K562 (cell line): ENCODE results near the gene RPP21.

ENCODE experiments used
- CREB1 ChIP-seq, 2 experiments: sonication (generic) in 1 of 2; formaldehyde crosslinking in 1 of 2; IDR thresholded peaks; 2 replicates each; pipeline versions ENCODE4 v1.6.1 to v1.8.0; 2012 to 2022; ENCODE audit warnings: inconsistent platforms in 1 of 2, mild to moderate bottlenecking in 1 of 2, missing genetic modification reagents in 1 of 2, moderate library complexity in 1 of 2
- MTA1 ChIP-seq: fragments of 450-650 bp; IDR thresholded peaks from 2 replicates; pipeline ENCODE4 v1.6.1; 2017; ENCODE audit warnings: borderline replicate concordance
- MXD1 ChIP-seq: fragments of 250-450 bp; sonication (Bioruptor Pico); IDR thresholded peaks from 2 replicates; pipeline ENCODE4 v1.8.0; 2021; ENCODE audit warnings: borderline replicate concordance, mild to moderate bottlenecking, moderate library complexity; ENCODE audit not compliant: poor library complexity, severe bottlenecking
- NUFIP1 ChIP-seq: fragments of 450-650 bp; IDR thresholded peaks from 2 replicates; pipeline ENCODE4 v1.6.1; 2018; ENCODE audit not compliant: partially characterized antibody
- POLR2A ChIP-seq: fragments of 450-650 bp; conservative IDR thresholded peaks from 2 replicates; pipeline ENCODE4 v1.6.1; 2016
- SMARCC2 ChIP-seq: fragments of 450-650 bp; IDR thresholded peaks from 2 replicates; pipeline ENCODE4 v1.6.1; 2017; ENCODE audit warnings: antibody characterized with exemption, moderate library complexity, mild to moderate bottlenecking, low read depth
- U2AF1 ChIP-seq: fragments of 200-400 bp; formaldehyde crosslinking; optimal IDR thresholded peaks from 2 replicates; pipeline ENCODE3; 2017; ENCODE audit warnings: mild to moderate bottlenecking, low read depth, low read length, moderate library complexity
- ZNF324 ChIP-seq: fragments of 250-450 bp; sonication (Bioruptor Pico); IDR thresholded peaks from 2 replicates; pipeline ENCODE4 v1.4.0; 2020; ENCODE audit warnings: mild to moderate bottlenecking
- TF ChIP-seq, protein P1 (sequence below), 3 experiments: IDR thresholded peaks in 2 of 3; conservative IDR thresholded peaks in 1 of 3; 2 replicates each; pipeline ENCODE4 v1.5.1; 2011 to 2012; ENCODE audit warnings: low read length in 3 of 3, mild to moderate bottlenecking in 3 of 3, control low read depth in 2 of 3, improper control_type of control experiment in 1 of 3, inconsistent platforms in 1 of 3, low read depth in 1 of 3, mixed read lengths in 1 of 3, moderate library complexity in 1 of 3; ENCODE audit not compliant: insufficient read depth in 2 of 3
- TF ChIP-seq, protein P2 (sequence below): fragments of 450-650 bp; formaldehyde crosslinking; IDR thresholded peaks from 2 replicates; pipeline ENCODE4 v1.4.0; 2022; ENCODE audit warnings: mild to moderate bottlenecking, moderate library complexity

GRCh38 chr6:30363459-30363858 lies 18.5 kb downstream of the RPP21 start:
- no peak for TF ChIP-seq ZNF324 (CRISPR knock-in tag)
- TF ChIP-seq MXD1 = no peak
- TF ChIP-seq SMARCC2 = no peak
- no peak for TF ChIP-seq MTA1
- no peak for TF ChIP-seq CREB1 (IDR thresholded peaks at IDR 0.05)
- no peak for TF ChIP-seq CREB1 (CRISPR knock-in tag; IDR thresholded peaks at IDR 0.05)
- no peak for TF ChIP-seq U2AF1
- no peak for TF ChIP-seq POLR2A
- no peak for TF ChIP-seq NUFIP1
- TF ChIP-seq, protein P1, sequence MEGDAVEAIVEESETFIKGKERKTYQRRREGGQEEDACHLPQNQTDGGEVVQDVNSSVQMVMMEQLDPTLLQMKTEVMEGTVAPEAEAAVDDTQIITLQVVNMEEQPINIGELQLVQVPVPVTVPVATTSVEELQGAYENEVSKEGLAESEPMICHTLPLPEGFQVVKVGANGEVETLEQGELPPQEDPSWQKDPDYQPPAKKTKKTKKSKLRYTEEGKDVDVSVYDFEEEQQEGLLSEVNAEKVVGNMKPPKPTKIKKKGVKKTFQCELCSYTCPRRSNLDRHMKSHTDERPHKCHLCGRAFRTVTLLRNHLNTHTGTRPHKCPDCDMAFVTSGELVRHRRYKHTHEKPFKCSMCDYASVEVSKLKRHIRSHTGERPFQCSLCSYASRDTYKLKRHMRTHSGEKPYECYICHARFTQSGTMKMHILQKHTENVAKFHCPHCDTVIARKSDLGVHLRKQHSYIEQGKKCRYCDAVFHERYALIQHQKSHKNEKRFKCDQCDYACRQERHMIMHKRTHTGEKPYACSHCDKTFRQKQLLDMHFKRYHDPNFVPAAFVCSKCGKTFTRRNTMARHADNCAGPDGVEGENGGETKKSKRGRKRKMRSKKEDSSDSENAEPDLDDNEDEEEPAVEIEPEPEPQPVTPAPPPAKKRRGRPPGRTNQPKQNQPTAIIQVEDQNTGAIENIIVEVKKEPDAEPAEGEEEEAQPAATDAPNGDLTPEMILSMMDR (IDR thresholded peaks at IDR 0.05 in 2 of 3, conservative IDR thresholded peaks at IDR 0.05 in 1 of 3; ENCODE audit: insufficient read depth in 2 of 3, low read depth in 1 of 3, low read length in 3 of 3) = no peak
- TF ChIP-seq, protein P2, sequence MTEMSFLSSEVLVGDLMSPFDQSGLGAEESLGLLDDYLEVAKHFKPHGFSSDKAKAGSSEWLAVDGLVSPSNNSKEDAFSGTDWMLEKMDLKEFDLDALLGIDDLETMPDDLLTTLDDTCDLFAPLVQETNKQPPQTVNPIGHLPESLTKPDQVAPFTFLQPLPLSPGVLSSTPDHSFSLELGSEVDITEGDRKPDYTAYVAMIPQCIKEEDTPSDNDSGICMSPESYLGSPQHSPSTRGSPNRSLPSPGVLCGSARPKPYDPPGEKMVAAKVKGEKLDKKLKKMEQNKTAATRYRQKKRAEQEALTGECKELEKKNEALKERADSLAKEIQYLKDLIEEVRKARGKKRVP = no peak
